ENCODE measurements around the gene RNU2-63P. TPM values are rescaled to one million over a fixed set of nuclear protein-coding genes. Genes with fewer than 3 reads are reported as not detected.

RNU2-63P gene
- total and polyA plus RNA-seq, 2 of the 8 experiments (the other 6 are each of a cell fraction or from before 2014, with no cell fraction given) = 6.6 TPM; not detected in 1

DNA sequence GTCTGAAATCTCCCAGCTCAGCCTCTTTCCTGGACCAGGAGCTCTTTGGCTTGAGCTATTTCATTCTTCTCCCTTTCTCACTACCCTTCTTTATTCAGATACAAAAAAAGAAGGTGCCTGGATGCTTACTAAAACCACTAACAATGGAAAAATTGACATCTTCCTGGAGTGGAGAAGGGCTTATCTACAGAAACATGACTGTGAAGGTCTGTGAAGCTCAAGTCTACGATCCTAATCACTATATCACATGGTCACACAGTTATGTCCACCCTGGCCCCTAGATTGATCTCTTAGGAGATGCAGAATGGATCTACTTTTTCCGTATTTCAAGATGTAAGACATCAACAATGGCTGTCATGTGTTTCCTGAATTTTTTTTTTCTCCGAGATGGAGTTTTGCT is 44.9 kb upstream of the RNU2-63P start:
- Histone ChIP-seq H3K9ac (replicated peaks in 1 of 4; ENCODE audit: extremely low read depth in 1 of 4, low read depth in 3 of 4, low read length in 3 of 4) (no peak overlapping the region), H3K79me2 (ENCODE audit: control insufficient read depth in 1 of 2, insufficient read depth in 2 of 2, low read length in 2 of 2) (no peaks in the 10 kb centered on the region), H2BK15ac (ENCODE audit: low read length) (no peak overlapping the region), H3K4me1 (replicated peaks in 1 of 4; ENCODE audit: control insufficient read depth in 3 of 4, insufficient read depth in 4 of 4, low read length in 3 of 4) (peaks cover 0 to 5% (median 0%) of the 10 kb centered on the region in 4 experiments; a peak in 2 of 7 replicates), H4K91ac (replicated peaks; ENCODE audit: insufficient read length, low read length) (no peak overlapping the region), H3K18ac (ENCODE audit: extremely low read depth, low read length) (no peak overlapping the region), H3K4ac (replicated peaks; ENCODE audit: insufficient read length, low read depth, low read length) (no peak overlapping the region), H3K4me2 (ENCODE audit: insufficient read depth in 1 of 2, low read depth in 2 of 2, low read length in 2 of 2) (no peak overlapping the region), H3K14ac (ENCODE audit: insufficient read length) (no peak overlapping the region), H3K4me3 (ENCODE audit: extremely low read depth in 1 of 4, insufficient read depth in 2 of 4, low read depth in 3 of 4, low read length in 4 of 4) (no peak overlapping the region), H3K9me3 (ENCODE audit: insufficient read depth in 2 of 2, low read depth in 1 of 2, low read length in 1 of 2) (no peaks in the 10 kb centered on the region), H3K23me2 (ENCODE audit: low read depth, low read length) (no peaks in the 10 kb centered on the region), H2BK5ac (ENCODE audit: low read depth, low read length) (no peak overlapping the region), H4K8ac (ENCODE audit: extremely low read depth, insufficient read depth, low read length) (no peak overlapping the region), H3K36me3 (ENCODE audit: control insufficient read depth in 2 of 4, insufficient read depth in 4 of 4, low read length in 3 of 4) (no peaks in the 10 kb centered on the region), H4K5ac (ENCODE audit: insufficient read length, low read depth, low read length) (no peak overlapping the region), H3K27ac (ENCODE audit: low read depth, low read length) (no peak overlapping the region), H2BK120ac (replicated peaks; ENCODE audit: low read depth, low read length) (no peak overlapping the region), H4K20me1 (replicated peaks in 1 of 2; ENCODE audit: control insufficient read depth in 1 of 2, insufficient read depth in 2 of 2, low read length in 2 of 2) (no peaks in the 10 kb centered on the region), H2AK5ac (ENCODE audit: low read depth, low read length) (no peak overlapping the region), H3K79me1 (ENCODE audit: low read depth, low read length) (no peaks in the 10 kb centered on the region), H2BK20ac (ENCODE audit: low read length) (no peak overlapping the region), H3K27me3 (replicated peaks in 1 of 4; ENCODE audit: control insufficient read depth in 3 of 4, extremely low read depth in 1 of 4, insufficient read depth in 3 of 4, low read length in 3 of 4) (no peaks in the 10 kb centered on the region), H2AFZ (ENCODE audit: low read length) (no peak overlapping the region), H2BK12ac (ENCODE audit: low read depth, low read length) (no peak overlapping the region), H3K56ac (replicated peaks; ENCODE audit: insufficient read length, low read depth, low read length) (no peak overlapping the region), H3K23ac (ENCODE audit: insufficient read length) (no peak overlapping the region)
- DNase-seq (ENCODE audit: low read depth in 1 of 2, low spot score in 2 of 2) (no peak), FAIRE-seq (no peak)
- WGBS, 2 experiments (ENCODE audit: extremely low coverage in 1 of 2, insufficient coverage in 1 of 2, insufficient read length in 1 of 2, insufficient replicate concordance in 2 of 2, low coverage in 1 of 2, low lambda C conversion rate in 2 of 2, missing lambda C conversion rate in 1 of 2) = 91% methylated on average over 3 of the region's 3 CpGs; no CpG with 5 or more reads in 1 of the 2 experiments
- POLR2A ChIA-PET (ENCODE audit: partially characterized antibody) = interaction anchor here (1.0 to 2.1 kb wide), 5 partner anchors 14 to 109 kb away, joined by 3 to 14 read pairs (median 4); partner anchors contain the start of genes RNU2-63P and THNSL2
- CTCF ChIA-PET (ENCODE audit: partially characterized antibody) = interaction anchor here (0.7 to 5.4 kb wide), 42 partner anchors 8 to 493 kb away, joined by 3 to 134 read pairs (median 10); partner anchors contain the start of genes FABP1 and THNSL2
- TF ChIP-seq, protein P1, sequence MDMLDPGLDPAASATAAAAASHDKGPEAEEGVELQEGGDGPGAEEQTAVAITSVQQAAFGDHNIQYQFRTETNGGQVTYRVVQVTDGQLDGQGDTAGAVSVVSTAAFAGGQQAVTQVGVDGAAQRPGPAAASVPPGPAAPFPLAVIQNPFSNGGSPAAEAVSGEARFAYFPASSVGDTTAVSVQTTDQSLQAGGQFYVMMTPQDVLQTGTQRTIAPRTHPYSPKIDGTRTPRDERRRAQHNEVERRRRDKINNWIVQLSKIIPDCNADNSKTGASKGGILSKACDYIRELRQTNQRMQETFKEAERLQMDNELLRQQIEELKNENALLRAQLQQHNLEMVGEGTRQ (IDR thresholded peaks at IDR 0.05; ENCODE audit: low read length) = no peak
- no peak for TF ChIP-seq BRCA1 (IDR thresholded peaks at IDR 0.05; ENCODE audit: low read depth, low read length)
- no peak for TF ChIP-seq EGR1 (IDR thresholded peaks at IDR 0.05; ENCODE audit: borderline replicate concordance, low read depth, low read length)

Measured in H1 (cell line).